Lower leg skin (tissue), 4 donors: Measurements from ENCODE around the gene CCR9. TPM values are rescaled to one million over a fixed set of nuclear protein-coding genes. Genes with fewer than 3 reads are reported as not detected.

Experiments used
- DNase-seq, 2 donors: peaks; one replicate each; pipeline ENCODE4 v3.0.0-alpha.2; 2019; ENCODE audit warnings: low spot score in 2 of 2
- H3K4me3 ChIP-seq: fragments of 200-600 bp; sonication (generic); 2 replicates; pipeline ENCODE4 v1.5.1; 2017; ENCODE audit warnings: mild to moderate bottlenecking, low read depth; ENCODE audit not compliant: poor library complexity, severe bottlenecking
- CTCF ChIP-seq, 3 donors: fragments of 450-650 bp; IDR thresholded peaks; one replicate each; pipeline ENCODE4 v1.5.1; 2016; ENCODE audit warnings: antibody characterized with exemption in 3 of 3, mild to moderate bottlenecking in 3 of 3, moderate library complexity in 2 of 3
- POLR2A ChIP-seq, 2 donors: fragments of 450-650 bp; IDR thresholded peaks; one replicate each; pipeline ENCODE4 v1.6.1; 2016 to 2017; ENCODE audit warnings: antibody characterized with exemption in 2 of 2, mild to moderate bottlenecking in 1 of 2, moderate library complexity in 1 of 2
- WGBS, 2 donors: methylation state at CpG; one replicate each; pipeline ENCODE4 v1.1.5; 2018; 5-methylcytosine and 5-hydroxymethylcytosine counted together
- intact Hi-C: fragments of 100-400 bp; cut with DNase I; formaldehyde crosslinking; loops from one replicate; pipeline ENCODE4 v1.15.0; 2023; ENCODE audit warnings: low total_unique reads
- total RNA-seq, 4 donors: library from RNA; depleted of rRNA; stranded (reverse); fragments of >200 nt; gene quantifications; one replicate each; pipeline ENCODE4 v1.1.0, GENCODE V29; 2016

The CCR9 gene
- total RNA-seq, 4 donors from 2014 or later, result 0.25 TPM; not detected in 3

- WGBS, 2 donors, result 93 to 96% methylated on average over 6 of the region's 6 CpGs
- intact Hi-C loops, result no loop called here
- peak in 1 of 2 donors; percentile 66 for DNase-seq
Observed at GRCh38 chr3:45950686-45951600, 64.6 kb downstream of the CCR9 start.

GRCh38 chr3:45951946-45952345 lies 65.6 kb downstream of the CCR9 start:
- intact Hi-C loops, result no loop called here
- TF ChIP-seq CTCF (IDR thresholded peaks at IDR 0.05) (no peak), POLR2A (IDR thresholded peaks at IDR 0.05) (no peak)
- 83 to 94% methylated on average over 6 of the region's 6 CpGs for WGBS, 2 donors
- DNase-seq, result peak in 1 of 2 donors; percentile 37
- H3K4me3 ChIP-seq, result no peak overlapping the region

More at GRCh38 chr3:45950686-45951600, 64.6 kb downstream of the CCR9 start:
- no peak overlapping the region for H3K4me3 ChIP-seq
- TF ChIP-seq CTCF (IDR thresholded peaks at IDR 0.05) (no peak), POLR2A (IDR thresholded peaks at IDR 0.05) (no peak)

GRCh38 chr3:45952456-45952855 lies 66.1 kb downstream of the CCR9 start:
- DNase-seq, result peak in 1 of 2 donors; percentile 40
- WGBS, 2 donors, result 84 to 88% methylated on average over 4 of the region's 4 CpGs
- TF ChIP-seq POLR2A (IDR thresholded peaks at IDR 0.05) (no peak), CTCF (IDR thresholded peaks at IDR 0.05) (no peak)
- H3K4me3 ChIP-seq, result no peak overlapping the region
- intact Hi-C loops, result no loop called here

Other genes with a start within 250 kb of the CCR9 start
- gene SACM1L, start 197.1 kb upstream of the CCR9 start, total RNA-seq, result 10 to 100 TPM; 23.8 to 34.6 (median 32.1) TPM
- gene SLC6A20, start 90.0 kb upstream of the CCR9 start, total RNA-seq, result under 1 TPM in 3 of 4 donors, not detected in 1; 0.38 to 0.55 (median 0.44) TPM
- 10 to 100 TPM; 15.2 to 24.1 (median 18.5) TPM for gene LZTFL1, start 44.4 kb upstream of the CCR9 start, total RNA-seq
- gene CXCR6, start 56.9 kb downstream of the CCR9 start, total RNA-seq, result 1 to 10 TPM in 1 of 4 donors, under 1 TPM in 2, not detected in 1; 0.44 to 1.6 (median 0.72) TPM
- gene FYCO1, start 109.3 kb downstream of the CCR9 start, total RNA-seq, result 10 to 100 TPM; 35.0 to 57.0 (median 51.3) TPM
- 1 to 10 TPM in 3 of 4 donors, under 1 TPM in 1; 0.38 to 8.2 (median 3.0) TPM for gene XCR1, start 140.9 kb downstream of the CCR9 start, total RNA-seq